GM18519 (cell line): Measurements from ENCODE around the gene CFL2.

Source experiments
- ATAC-seq: cut with Tn5 transposase; IDR thresholded peaks from one replicate; pipeline ENCODE4 v1.9.1; 2021; ENCODE audit warnings: mild to moderate bottlenecking, moderate library complexity; ENCODE audit not compliant: unreplicated experiment, low FRiP score

CFL2 gene

GRCh38 chr14:34678306-34678705 is 36.1 kb downstream of the CFL2 start:
- no peak for ATAC-seq

- no peak for ATAC-seq
Measured at GRCh38 chr14:34676516-34677211, 37.7 kb downstream of the CFL2 start.

- ATAC-seq: no peak
Measured at GRCh38 chr14:34673702-34674101, 40.7 kb downstream of the CFL2 start.

GRCh38 chr14:34671716-34672115 is 42.7 kb downstream of the CFL2 start:
- no peak for ATAC-seq

- ATAC-seq: no peak
Measured at GRCh38 chr14:34668111-34668510, 46.3 kb downstream of the CFL2 start.

- ATAC-seq: no peak
Measured at GRCh38 chr14:34667007-34667406, 47.4 kb downstream of the CFL2 start.

GRCh38 chr14:34665785-34666435 is 48.5 kb downstream of the CFL2 start:
- no peak for ATAC-seq

- no peak for ATAC-seq
Measured at GRCh38 chr14:34662561-34663088, 51.8 kb downstream of the CFL2 start.

GRCh38 chr14:34660796-34661195 is 53.6 kb downstream of the CFL2 start:
- ATAC-seq: no peak
